Adrenal gland (tissue), 5 donors: ENCODE measurements around the gene SLMAP.

Experiments used
- CTCF ChIP-seq, 6 experiments: fragments of 450-650 bp in 4 of 6; fragments of 200-600 bp in 2 of 6; sonication (generic) in 1 of 6; IDR thresholded peaks; 1 replicate in 5 of 6; 2 replicates in 1 of 6; pipeline versions ENCODE4 v1.5.1 to v1.8.0; 2016 to 2021; ENCODE audit warnings: antibody characterized with exemption in 6 of 6, mild to moderate bottlenecking in 2 of 6, moderate library complexity in 1 of 6
- POLR2A ChIP-seq, 2 donors: fragments of 450-650 bp; IDR thresholded peaks; one replicate each; pipeline ENCODE4 v1.6.1; 2017; ENCODE audit warnings: antibody characterized with exemption in 2 of 2, mild to moderate bottlenecking in 2 of 2, moderate library complexity in 1 of 2
- donor health status: DM: no; HTN: no; CAD: no.

GRCh38 chr3:57825116-57825515 lies 69.0 kb downstream of the SLMAP start:
- TF ChIP-seq CTCF (IDR thresholded peaks at IDR 0.05), result no peak
- no peak for TF ChIP-seq POLR2A (IDR thresholded peaks at IDR 0.05)
